ENCODE data around the gene DNAJC8.
A peak's percentile ranks its signal among the peaks of the same experiment; 100 is the strongest.

The DNAJC8 gene

DNA sequence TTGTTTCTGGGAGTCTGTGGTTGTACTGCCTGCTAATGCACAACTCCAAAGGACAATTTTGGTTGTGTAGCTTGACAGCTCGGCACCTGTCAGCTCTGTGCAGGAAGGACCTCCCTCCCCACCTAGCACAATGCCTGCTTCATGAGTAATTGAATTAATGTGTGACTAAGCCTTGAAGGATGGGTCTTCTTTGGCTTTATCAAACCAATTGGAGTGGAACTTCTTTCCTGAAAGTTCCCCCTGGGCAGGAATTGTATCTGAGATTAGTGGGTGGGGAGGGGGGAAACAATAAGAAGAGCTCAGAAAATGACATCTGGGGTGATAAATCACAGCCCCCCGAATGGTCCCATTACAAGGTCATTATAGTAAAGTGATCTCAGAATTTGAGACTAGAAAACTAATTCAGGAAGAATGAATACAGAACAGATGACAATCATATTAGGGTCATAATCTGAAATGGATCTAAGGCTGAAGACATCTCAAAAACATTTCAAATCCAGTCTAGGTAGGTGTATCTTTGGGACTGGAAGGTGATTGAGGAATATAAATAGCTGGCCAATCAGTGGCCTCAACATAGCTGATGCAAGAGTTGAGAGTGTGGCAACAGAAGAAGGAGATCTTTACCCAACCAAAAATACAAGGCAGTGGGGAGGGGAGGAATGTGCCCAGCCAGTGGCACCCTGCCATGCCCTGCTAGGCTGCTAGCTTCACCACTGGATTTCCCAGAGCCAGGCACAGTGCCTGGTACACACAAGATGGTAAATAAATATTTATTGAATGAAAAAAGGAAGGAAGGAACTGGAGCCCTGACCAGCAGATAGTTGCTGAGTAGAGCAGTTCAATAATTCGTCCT, 16.4 kb upstream of the DNAJC8 start:
- peak; percentile 13 for DNase-seq

DNA sequence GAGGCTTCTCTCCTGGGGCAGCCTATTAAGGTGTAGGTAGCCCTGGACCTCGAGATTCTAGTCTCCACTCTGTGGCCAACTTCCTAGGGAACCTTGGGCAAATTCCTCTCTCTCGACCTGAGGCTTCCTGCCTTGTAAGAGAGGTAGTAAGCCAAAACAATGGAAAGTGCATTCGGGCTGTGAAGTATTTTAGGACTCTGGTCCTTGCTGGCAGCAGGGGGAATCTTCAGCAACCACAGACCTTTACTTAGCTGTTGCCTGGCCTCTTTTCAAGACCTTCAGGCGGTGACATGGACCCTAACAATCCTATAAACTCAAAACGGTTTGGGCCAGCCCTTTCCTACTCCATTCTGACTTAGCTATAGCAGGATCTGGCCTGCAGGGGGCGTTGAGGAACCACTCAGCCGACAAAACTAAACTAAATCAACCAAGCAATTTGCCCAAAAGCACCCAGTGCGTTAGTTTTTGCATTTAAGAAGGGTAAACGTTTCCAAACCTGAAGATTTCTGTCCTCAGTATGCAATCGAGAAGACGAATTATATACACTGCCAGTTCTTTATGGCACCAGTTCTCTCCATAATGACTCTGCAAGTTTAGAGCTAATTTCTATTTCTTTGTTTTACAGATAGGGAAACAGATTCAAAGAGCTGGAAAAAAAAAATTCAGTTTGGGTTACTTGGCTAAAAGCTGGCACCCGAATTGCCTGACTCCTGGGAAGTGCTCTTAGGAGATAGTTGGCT, 15.6 kb upstream of the DNAJC8 start:
- DNase-seq, result peak; percentile 76

DNA sequence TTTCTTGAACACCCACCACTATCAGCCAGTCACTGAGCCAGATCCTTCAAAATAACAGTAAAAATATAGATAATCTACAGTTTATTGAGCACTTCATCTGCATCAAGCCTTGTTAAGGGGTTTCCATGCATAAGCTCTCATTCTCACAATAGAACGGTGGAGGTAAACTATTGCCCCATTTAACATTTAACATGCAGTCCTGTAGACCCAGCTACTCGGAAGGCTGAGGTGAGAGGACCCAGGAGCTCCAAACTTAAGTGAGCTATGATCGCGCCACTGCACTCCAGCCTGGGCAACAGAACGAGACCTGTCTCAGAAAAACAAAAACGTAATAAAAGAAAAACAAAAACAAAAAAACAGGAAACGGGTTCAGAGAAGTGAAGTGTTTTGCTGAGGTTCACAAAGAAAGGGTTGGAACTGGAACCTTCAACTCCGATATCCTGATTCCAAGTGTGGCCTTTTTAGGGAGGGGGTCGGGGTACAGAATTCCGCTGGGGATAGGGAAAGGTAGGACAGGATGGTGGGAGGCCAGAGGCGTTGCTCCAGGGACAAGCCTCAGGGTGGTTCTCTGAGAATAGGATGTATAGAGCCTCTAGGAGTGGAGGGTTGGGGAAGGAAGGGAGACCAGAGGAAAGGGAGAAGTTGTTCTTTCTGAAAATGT, 14.9 kb upstream of the DNAJC8 start:
- DNase-seq, result no peak

DNA sequence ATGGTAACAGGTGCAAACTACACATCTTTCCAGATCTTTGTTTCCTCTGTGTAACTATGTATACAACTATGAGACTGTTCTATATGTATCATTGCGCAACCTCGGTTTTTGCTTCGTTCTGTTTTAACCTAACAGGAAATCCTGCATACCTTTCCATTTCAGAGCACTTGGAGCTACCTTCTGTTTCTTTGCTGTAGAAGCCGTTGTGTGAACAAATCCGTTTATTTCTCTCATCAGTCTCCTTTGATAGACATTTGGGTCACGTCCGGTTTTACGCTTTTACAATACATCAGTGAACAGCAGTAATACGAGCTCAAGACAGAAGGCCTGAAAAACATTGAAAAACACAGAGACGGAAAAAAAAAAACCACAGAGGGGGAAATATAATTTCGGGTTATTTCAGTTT, 13.6 kb upstream of the DNAJC8 start:
- peak; percentile 54 for DNase-seq

DNA sequence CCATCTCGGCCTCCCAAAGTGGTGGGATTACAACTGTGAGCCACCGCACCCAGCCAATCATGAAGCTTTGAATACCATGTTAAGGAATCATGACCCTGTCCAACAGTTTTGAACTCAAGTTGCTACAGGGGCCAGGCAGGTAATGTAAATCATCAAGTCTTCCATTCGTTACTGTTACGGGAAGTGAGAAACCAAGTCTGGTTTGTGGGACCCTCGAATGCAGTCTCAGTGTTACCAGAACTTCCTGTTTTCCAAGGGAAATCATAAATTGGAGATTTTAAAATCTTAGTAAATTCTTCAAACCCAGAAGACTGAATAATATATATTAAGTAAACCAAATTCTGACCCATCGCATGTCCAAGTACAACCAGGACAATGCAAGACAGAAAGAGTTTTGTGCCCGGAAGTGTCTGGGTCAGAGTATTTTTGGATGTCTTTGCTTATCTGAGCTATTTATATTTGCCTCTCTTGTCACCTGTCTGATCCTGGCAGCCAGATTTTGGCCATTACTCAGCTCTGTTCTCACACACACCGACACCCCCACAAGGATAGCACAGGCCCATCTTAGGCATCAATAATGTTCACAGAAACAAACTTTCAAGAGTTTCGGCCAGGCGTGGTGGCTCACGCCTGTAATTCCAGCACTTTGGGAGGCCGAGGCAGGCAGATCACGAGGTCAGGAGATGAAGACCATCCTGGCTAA, 11.9 kb upstream of the DNAJC8 start:
- no peak for DNase-seq

DNA sequence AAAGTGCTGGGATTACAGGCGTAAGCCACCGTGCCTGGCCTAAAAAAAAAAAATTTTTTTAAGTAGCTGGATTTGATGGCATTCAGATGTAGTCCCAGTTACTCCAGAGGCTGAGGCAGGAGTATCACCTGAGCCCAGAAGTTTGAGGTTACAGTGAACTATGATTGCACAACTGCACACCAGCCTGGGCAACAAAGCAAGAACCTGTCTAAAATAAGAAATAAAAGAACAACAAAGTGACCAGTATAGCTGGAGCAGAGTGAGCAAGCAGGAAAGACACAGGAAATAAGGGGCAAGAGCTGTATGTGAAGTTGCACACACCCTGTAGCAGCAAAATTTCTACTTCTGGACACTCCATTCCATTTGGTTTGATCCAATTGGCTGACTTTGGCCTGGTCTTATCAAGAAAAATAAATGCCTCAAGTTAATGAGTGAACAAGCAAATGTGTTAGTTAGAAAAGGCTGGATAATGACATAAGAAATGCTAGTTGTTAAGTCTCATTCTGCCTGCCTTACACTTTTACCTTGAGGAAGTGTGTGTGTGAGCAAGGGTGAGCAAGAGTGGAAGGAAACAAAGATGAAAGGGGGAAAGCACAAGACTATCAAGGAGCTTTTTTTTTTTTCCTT, 11.0 kb upstream of the DNAJC8 start:
- no peak for DNase-seq

DNA sequence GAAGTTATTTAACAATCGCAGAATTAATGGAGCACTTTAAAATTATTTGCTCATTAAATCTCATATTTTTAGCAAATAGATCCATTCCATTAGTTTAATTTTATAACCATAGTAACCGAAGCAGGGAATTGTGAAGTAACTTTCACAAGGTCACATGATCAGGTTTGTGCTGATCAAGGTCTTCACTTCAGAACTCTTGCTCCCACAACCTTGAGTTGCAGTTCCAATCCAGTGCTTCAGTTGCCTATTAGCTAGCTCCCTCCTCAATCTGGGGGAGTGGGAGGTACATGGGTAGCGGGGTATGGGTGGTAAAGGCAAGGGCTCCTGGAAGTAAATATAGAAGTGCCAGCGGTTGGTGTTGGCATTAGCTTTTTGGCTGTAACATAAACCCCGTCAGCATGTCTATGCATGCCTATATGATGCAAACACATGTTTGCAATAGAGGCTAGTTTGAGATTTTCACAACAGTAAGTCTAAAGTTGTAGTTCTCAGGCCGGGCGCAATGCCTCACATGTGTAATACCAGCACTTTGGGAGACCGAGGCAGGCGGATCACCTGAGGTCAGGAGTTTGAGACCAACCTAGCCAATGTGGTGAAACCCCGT, 8.9 kb upstream of the DNAJC8 start:
- no peak for DNase-seq

DNA sequence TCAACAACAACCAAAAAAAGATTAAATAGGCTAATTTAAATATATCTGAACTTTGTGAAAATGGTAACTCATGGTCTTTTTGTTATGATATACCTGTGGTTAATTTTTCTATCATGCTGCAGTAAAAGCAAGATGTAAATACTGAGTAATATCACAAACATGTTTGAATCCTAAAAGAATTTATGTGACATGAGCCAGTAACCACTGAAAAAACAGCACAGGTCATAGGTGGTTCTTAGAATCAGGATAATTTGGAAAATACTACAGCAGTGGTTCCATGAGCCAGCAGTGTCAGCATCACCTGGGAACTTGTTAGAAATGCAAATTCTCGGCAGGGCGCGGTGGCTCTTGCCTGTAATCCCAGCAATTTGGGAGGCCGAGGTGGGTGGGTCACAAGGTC, 7.2 kb upstream of the DNAJC8 start:
- DNase-seq, result no peak

DNA sequence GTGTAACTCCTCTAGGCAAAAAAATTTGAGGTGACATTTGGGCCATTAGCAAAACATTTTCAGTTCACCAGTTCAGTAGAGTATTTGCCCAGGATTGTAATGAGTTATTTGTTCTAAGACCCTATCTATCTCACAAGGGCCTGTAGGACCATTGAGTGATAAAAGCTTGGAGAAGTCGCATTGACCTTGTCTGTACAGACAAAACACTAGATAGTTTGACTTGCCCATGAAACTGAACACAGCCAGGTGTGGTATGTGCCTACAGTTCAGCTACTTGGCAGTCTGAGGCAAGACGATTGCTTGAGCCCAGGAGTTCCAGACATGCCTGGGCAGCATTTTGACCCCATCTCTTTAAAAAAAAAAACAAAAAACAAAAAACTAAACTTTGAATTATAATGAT, 6.2 kb upstream of the DNAJC8 start:
- DNase-seq, result no peak

DNA sequence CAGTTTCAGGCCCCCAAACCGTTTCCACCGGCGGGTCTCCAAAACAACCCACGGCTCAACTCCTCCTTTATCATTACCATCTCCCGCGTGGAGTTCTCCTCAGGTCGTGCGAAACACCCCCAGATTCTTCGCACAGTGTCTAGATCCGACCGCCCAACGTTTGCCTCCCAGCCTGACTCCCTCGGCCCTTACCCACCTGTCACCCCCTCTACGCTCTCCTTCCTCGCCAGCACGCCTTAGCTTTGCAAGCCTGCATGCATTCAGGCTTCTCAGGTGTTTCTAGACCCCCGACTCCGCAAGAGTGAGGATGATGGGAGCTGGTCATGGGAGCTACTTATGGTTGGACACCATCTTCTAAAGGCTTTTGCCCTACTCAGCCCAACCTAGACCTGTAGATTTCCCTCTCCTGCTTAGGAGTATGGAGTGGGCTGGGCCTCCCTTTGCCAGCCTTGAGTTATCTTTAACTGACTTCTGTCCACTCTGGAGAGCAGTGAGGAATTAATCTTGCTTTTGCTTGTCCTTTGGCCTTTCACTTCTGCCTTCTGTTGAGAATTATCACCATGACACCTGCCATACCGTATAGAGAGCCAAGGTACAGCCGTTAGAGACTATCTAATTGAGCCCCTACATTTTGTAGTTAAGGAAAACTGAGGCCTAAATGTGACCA, 4.0 kb upstream of the DNAJC8 start:
- DNase-seq, result peak; percentile 43

DNA sequence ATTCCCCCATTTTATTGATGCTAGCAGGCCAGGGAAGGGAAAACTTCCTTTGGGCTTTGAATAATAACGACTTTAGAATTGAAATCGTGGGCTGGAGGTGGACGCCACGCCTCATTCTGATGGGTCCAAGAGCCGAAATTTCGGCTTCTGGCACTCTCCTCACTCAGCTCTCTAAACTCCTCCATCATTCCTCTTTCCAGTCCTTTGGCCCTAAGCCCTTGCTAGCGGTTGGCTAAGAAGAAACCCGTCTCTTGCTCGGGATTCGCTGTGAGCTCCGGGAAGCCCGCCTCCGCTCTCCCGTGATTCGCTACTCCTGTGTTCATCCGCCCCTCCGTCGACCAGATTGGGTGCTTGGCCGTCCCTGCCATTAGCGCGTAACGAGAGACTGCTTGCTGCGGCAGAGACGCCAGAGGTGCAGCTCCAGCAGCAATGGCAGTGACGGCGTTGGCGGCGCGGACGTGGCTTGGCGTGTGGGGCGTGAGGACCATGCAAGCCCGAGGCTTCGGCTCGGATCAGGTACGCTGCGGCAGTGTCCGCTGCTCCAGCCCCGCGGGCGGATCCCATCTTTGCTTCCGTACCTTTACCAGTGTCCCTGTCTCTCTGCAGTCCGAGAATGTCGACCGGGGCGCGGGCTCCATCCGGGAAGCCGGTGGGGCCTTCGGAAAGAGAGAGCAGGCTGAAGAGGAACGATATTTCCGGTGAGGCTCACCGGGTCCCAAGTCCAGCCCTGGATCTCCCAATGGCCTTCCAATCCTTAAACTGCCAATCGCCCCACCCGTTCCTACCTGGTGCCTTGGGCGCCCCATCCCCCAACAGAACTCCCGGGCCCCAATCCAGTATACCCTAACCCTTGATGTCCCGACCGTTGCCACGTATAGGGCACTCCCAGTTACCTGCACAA, 3.2 kb upstream of the DNAJC8 start, which contains the start of gene ATP5IF1:
Gene ATP5IF1 (plus strand): TSS at position 370 of the 901 bp plus-strand sequence. CDS start 60 bp downstream, at position 430.
- DNase-seq, result peak; percentile 99

DNA sequence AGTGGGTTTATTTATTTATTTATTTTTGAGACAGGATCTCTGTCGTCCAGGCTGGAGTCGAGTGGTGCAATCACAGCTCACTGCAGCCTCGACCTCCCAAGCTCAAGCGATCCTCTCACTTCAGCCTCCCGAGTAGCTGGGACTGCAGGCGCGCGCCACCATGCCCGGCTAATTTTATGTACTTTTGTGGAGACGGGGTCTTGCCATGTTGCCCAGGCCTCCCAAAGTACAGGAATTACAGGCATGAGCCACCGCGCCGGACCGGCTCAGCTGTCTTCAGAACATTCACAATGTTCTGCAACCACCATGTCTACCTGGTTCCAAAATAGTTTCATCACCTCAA, 406 bp upstream of the DNAJC8 start:
- no peak for DNase-seq

DNA sequence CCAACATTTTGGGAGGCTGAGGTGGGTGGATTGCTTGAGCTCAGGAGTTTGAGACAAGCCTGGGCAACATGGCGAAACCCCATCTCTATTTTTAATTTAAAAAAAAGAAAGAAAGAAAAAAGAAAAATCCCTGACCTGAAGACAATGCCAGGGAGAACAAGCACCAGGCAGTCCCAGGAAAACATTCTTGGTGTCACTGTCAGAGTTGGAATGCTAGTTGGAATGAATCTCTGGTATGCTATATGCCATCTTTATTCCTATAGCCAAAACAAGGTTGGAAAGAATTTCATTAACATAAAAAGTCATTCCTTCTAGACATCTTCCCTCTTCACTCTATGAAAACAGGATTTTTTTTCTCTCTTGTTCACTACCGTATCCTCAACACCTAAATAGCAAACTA, 2.8 kb downstream of the DNAJC8 start:
- no peak for DNase-seq

DNA sequence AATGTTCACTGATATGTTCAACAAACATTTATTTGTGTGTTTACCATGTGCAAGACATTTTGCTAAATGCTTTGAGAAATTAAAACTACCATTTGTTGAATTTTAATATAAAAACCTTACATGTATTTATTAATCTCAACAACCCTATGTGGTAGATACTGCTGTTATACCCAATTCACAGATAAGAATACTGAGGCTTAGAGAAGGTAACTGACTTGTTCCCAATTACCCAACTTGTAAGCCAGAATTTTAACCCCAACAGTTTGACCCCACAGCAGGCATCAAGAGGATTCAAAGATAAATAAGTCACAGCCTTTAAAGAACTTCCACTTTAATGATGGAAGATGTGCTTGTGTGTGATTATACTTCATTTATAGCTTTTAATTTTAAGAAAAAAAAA, 3.7 kb downstream of the DNAJC8 start:
- no peak for DNase-seq

DNA sequence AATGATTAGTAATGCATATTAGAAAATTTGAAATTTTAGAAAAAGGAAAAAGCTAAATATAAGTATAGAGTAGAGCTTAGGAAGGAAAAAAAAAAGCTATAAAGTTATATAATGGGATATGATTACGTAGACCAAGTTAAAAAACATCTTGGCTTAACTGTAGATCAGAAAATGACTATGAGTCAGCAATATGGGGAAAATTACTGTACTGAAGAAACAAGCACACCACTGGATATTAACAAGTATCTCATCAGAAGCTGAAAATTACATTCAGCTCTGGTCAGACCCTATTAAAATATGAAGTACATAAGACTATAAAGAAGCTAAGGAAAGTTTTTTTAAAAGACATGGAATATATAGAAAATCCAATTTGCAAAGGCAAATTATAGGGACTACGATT, 19.5 kb downstream of the DNAJC8 start:
- no peak for DNase-seq

DNA sequence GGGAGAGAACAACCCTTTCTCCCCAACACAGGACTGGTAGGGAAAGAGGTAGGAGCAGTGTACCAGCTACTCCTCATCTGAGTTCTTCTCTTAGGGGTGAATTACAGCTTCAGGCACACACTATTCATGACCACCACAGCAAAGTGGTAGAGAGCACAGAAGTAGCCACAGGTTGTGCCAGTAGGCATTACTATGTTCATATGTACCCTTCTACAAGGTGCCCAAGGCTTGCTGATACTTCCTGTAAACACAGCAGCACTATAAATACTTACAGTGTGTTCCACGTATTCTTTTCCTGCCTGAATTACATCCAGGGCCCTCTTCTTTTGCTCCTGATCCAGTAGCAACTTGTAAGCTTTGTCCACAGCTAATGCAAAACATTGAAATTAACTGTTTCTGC, 23.1 kb downstream of the DNAJC8 start:
- no peak for DNase-seq

DNA sequence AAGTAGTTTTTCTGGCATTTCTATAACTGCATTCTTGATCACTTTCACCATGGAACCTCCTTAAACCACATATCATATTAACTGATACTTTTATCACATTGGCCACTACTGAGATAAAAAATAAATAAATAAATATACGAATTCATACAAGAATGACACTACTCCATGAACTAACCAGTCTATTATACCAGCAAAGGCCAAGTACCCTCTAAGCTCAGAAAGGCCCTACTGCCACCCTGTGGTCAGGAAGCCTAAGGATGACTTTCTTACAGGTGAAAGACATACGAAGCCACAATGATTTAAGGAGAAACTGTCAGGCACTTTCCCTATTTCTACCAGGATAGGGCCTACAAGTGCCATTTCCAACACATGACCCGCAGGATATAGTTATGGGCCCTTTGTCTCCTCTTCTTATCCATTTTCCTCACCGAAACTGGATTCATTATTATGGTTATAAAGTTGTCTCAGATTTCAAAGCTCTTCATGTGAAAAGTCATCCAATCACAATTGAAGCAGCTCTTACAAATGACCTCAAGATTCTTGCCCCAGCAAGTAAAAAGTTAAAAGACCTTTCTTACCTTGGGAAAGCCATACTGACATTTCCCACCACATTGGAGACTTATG, 23.9 kb downstream of the DNAJC8 start:
- DNase-seq, result peak; percentile 61

DNA sequence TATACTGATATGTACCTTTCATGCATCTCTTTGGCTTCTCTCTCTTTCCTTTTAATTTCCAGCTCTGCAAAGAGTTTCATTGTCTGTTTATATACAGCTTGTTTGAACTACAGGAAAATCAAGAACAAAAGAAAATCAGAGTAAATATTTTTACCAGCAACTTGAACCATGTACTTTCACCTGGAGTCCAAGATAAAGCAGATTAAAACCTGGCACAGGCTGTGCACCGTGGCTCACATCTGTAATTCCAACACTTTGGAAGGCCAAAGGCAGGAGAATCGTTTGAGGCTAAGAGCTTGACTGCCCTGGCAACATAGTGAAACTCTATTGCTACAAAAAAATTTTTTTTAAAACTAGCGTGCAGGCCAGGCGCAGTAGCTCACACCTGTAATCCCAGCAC, 27.6 kb downstream of the DNAJC8 start:
- DNase-seq, result no peak

DNA sequence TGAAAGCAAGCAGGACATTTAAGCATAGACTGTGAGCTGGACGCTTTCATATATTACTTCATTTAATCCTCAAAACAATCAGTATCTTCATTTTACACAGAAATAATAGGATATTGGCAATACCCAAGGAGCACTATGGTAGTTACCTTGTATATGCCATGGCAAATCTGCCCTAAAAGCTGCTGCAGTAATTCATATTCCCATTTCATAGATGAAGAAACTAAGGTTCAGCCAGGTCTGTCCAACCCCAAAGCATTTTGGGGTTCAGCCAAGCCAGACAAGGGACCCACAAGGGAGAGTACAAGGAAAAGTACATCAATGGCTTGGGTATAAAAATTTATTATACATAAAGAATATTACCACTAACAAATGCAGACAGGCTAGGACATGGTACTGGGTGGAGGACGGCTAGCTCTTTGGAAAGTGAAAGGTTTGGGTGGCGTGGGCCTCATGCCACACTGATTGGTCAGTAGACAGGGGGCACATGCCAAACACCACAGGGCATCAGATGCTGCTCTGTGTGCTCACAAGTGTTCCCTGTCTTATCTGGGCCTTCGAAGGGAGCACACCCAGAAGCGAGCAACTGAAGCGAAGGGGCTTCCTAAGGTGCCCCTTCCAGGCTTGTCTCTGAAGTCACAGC, 32.5 kb downstream of the DNAJC8 start:
- no peak for DNase-seq
